Neuron (in vitro differentiated cells): Measurements from ENCODE around the gene ZNF77.
A peak's percentile ranks its signal among the peaks of the same experiment; 100 is the strongest.
"Not testable (repeated sequence)": the region's sequence is repeated elsewhere in the genome, so short reads cannot be mapped to it uniquely, and the experiment has no call there.

ENCODE experiments used
- H2AFZ ChIP-seq: one replicate; pipeline ENCODE4 v1.6.1; 2013; ENCODE audit warnings: low read depth, mild to moderate bottlenecking, inconsistent platforms, low read length, moderate library complexity
- H3K27me3 ChIP-seq: one replicate; pipeline ENCODE4 v1.6.1; 2013; ENCODE audit warnings: low read length; ENCODE audit not compliant: insufficient read depth
- H3K36me3 ChIP-seq: one replicate; pipeline ENCODE4 v1.6.1; 2013; ENCODE audit warnings: low read length; ENCODE audit not compliant: insufficient read depth
- H3K4me1 ChIP-seq: one replicate; pipeline ENCODE4 v1.6.1; 2013; ENCODE audit warnings: low read length; ENCODE audit not compliant: insufficient read depth
- H3K4me3 ChIP-seq: 2 replicates; pipeline ENCODE4 v1.5.1; 2013; ENCODE audit warnings: mild to moderate bottlenecking, low read length, moderate library complexity
- H3K9me3 ChIP-seq: one replicate; pipeline ENCODE4 v1.6.1; 2013; ENCODE audit warnings: low read length

The ZNF77 gene

DNA sequence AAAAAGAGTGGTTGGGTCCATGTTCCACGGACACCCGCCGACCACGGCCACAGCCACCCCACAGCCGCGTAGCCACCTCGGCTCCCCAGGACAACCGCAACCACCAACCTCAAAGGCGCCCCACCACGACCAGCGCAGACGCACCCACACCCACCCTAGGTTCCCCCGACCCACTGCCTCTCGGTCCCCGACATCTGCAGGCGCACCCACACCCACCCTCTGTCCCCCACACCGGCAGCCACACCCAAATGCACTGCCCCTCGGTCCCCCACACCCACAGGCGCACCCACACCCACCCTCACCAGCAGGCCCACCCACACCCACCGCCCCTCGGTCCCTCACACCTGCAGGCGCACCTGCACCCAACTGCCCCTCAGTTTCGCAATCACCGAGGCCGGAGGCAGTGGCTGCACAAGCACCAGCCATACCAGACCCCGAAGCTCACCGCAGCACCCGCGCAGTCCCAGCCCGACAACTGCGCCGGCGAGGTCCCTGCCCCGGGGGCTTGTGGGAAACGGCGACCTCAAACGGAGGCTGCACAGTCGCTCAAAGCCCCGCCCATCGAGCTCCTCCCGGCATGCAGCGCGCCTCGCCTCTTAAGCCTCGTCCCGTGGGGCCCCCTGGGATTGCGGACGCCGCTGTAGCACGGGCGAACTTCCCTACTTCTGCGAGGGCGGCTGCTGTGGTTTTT is 18.3 kb downstream of the ZNF77 start:
- H3K4me1 ChIP-seq = no peaks in the 10 kb centered on the region
- H3K36me3 ChIP-seq = peaks cover 3% of the 10 kb centered on the region

DNA sequence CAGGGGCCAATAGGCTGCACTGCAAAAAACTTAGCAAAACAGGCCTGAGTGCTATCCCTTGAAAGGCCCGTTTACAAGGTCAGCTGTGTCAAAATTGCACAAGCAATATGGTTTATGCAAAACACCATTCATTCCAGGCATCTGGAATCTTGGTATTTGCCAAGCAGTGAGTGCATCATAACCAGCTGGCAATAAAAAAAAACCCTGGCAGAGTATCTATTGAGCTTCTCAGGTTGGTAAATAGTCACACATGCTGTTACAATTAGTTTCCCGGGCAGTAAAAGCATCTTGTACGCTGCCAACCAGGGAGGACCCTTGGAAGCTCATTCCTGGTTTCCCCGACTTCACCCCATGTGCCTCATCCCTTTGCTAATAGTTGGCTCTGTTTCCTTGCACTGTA is 21.3 kb downstream of the ZNF77 start:
- no peaks in the 10 kb centered on the region for H3K27me3 ChIP-seq
- no peak overlapping the region for H2AFZ ChIP-seq

More for the DNA sequence above, 18.3 kb downstream of the ZNF77 start:
- H3K9me3 ChIP-seq = peaks cover 14% of the 10 kb centered on the region
- no peaks in the 10 kb centered on the region for H3K27me3 ChIP-seq
- no peak overlapping the region for H3K4me3 ChIP-seq
- H2AFZ ChIP-seq = no peak overlapping the region

DNA sequence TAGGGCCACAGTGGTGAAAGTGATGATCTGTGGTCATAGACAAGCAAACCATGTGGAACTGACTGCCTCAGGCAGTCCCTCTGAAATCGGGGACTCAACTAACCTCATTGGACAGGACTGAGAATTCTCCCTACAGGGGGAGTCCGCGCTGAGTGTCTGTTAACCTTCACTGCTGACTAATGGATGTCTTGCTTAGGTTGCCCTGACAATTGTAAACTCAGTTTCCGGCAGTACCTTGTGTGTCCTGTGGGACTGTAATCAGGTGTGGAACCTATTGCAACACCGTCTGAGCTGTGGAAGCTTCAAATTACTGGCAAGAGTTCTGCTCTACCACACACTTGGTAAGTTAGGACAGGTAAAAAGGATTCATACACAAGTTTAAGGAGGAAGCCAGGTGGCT is 21.8 kb downstream of the ZNF77 start:
- Histone ChIP-seq H3K36me3 (peaks cover 14% of the 10 kb centered on the region), H2AFZ (no peak overlapping the region), H3K27me3 (no peaks in the 10 kb centered on the region), H3K9me3 (peaks cover 18% of the 10 kb centered on the region), H3K4me3 (no peak overlapping the region), H3K4me1 (no peaks in the 10 kb centered on the region)

More for the DNA sequence above, 21.3 kb downstream of the ZNF77 start:
- Histone ChIP-seq H3K9me3 (peaks cover 17% of the 10 kb centered on the region), H3K36me3 (peaks cover 10% of the 10 kb centered on the region), H3K4me3 (no peak overlapping the region), H3K4me1 (no peaks in the 10 kb centered on the region)

DNA sequence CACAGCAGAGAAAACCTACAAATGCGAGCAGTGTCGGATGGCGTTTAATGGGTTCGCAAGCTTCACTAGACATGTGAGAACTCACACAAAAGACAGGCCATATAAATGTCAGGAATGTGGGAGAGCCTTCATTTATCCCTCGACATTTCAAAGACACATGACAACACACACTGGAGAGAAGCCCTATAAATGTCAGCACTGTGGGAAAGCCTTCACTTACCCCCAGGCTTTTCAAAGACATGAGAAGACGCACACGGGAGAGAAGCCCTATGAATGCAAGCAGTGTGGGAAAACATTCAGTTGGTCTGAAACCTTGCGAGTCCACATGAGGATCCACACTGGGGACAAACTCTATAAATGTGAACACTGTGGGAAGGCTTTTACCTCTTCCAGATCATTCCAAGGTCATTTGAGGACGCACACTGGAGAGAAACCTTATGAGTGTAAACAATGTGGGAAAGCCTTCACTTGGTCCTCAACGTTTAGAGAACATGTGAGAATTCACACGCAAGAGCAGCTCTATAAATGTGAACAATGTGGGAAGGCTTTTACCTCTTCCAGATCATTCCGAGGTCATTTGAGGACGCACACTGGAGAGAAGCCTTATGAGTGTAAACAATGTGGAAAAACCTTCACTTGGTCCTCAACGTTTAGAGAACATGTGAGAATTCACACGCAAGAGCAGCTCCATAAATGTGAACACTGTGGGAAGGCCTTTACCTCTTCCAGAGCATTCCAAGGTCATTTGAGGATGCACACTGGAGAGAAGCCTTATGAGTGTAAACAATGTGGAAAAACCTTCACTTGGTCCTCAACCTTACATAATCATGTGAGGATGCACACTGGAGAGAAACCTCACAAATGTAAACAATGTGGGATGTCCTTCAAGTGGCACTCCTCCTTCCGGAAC is 27.2 kb downstream of the ZNF77 start:
- Histone ChIP-seq H3K9me3 (peaks cover 27% of the 10 kb centered on the region), H3K27me3 (no peaks in the 10 kb centered on the region), H2AFZ (no peak overlapping the region), H3K4me3 (no peak overlapping the region), H3K4me1 (peaks cover 21% of the 10 kb centered on the region), H3K36me3 (peaks cover 32% of the 10 kb centered on the region)

DNA sequence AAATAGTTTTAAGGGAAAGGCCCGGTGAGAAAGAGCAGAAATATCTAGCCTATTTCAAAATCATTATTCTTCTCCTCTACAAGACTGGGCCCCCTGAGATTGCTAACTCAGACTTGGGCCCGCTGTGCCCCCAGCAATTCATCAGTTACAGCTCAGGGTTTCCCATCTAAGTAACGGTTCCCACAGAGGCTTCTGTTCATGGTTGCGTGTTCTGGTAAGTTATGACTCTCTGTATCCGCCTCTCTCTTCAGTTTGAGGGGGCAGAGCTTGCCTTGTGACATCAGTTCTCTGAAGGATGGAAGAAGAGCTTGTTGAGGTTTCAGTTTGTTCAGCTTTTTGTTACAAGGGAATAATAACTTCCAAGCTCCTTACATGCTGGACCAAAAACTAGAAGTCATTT is 32.5 kb downstream of the ZNF77 start:
- H3K4me3 ChIP-seq = no peak overlapping the region
- H3K9me3 ChIP-seq = peaks cover 16% of the 10 kb centered on the region
- H3K27me3 ChIP-seq = no peaks in the 10 kb centered on the region
- peaks cover 21% of the 10 kb centered on the region for H3K4me1 ChIP-seq
- H2AFZ ChIP-seq = no peak overlapping the region
- H3K36me3 ChIP-seq = peaks cover 11% of the 10 kb centered on the region

DNA sequence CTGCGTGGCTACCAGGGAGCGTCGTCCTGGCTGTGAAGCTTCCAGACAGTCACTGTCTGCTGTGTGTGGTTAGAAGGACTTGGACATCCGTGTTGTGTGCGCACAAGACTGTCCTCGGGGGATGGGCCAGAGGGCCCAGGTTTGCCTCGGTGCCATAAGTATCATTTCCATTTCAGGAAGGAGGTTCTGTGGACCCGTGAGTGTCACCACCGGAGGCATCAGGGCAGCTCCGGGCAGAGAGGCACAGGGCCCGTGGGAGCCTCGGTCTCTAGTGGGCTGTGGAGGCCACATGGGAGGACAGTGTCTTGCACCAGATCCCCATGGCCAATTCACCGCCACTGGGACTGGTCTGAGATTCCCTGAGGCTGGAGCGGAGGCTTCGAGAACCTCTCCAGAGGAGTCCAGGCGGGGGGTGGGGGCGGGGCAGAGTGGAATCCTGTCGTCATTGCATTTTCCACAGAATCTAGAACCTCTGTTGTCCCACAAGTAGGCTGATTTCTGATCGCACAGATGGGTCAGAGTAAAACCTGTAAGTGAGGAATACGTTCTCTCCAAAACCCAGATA is 38.1 kb downstream of the ZNF77 start:
- peaks cover under 1% of the 10 kb centered on the region for H3K9me3 ChIP-seq
- H3K36me3 ChIP-seq = no peaks in the 10 kb centered on the region
- H2AFZ ChIP-seq = no peak overlapping the region
- H3K27me3 ChIP-seq = no peaks in the 10 kb centered on the region
- H3K4me1 ChIP-seq = no peaks in the 10 kb centered on the region
- H3K4me3 ChIP-seq = no peak overlapping the region

DNA sequence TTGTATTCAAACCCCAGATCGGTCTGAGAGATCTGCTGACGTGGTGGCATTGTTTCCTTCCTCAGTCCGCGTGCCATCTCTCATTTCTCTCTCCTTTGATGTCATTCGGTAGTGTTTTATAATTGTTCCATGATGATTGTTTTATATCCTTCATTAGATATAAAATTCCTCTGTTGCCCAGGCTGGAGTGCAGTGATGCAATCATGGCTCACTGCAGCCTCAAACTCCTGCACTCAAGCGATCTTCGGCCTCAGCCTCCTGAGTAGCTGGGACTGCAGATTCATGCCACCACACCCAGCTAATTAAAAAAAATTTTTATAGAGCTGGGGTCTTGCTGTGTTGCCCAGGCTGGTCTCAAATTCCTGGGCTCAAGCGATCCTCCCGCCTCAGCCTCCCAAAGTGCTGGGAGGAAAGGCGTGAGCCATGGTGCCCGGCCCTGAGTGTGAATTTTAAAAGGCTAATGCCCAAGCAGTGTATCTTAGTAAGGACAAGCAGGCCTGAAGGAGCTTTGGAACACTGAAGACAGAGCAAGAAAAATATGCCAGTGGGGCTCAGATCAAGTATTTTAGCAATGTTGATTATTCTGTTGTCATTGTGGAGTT is 38.8 kb downstream of the ZNF77 start:
- Histone ChIP-seq H3K9me3 (no peaks in the 10 kb centered on the region), H3K36me3 (no peaks in the 10 kb centered on the region), H3K27me3 (no peaks in the 10 kb centered on the region), H3K4me1 (no peaks in the 10 kb centered on the region), H3K4me3 (no peak overlapping the region), H2AFZ (no peak overlapping the region)

DNA sequence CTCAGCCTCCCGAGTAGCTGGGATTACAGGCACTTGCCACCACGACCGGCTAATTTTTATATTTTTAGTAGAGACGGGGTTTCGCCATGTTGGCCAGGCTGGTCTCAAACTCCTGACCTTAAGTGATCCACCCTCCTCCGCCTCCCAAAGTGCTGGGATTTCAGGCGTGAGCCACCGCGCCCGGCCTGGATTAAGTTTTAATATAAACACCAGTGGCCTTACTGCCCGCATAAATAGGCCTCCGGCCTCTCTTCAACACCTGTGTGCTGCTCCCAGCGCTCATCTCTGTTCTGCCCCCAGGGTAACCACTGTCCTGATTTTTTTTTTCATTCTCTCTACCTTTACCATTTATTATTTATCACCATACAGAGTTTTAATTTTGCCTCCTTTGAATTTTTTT is 41.4 kb downstream of the ZNF77 start:
- not testable (repeated sequence) for H3K4me1 ChIP-seq, H2AFZ ChIP-seq, H3K27me3 ChIP-seq, H3K4me3 ChIP-seq, H3K9me3 ChIP-seq, H3K36me3 ChIP-seq

DNA sequence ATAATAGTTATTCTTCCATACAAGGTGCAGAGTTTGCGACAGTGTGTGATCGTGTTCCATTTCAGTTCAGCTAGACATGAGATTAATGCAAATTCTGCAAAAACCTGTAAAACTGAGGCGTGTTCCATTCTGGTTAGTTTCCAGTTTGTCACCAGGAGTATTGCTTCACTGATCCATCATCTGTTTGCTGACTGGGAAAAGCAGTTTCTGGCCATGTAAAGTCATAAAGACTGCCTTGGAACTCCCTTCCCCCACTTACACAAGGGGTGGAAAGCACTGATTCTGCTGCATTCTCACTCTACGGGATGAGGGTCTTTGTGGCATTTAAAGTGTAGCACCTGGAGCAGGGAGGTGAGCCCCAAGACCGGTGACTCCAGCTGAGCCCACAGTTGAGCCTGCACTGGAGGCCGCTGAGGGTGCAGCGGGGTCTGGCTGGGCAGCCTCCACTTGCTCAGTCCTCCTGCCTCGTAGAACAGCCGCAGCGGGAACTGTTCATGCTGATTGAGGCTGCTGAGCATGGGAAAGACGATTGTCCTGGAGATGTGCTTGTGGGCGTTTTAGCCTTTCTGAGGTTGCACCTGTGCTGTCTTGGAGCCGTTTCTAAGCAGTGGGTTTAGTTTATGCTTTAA is 42.1 kb downstream of the ZNF77 start:
- Histone ChIP-seq H3K4me1 (no peaks in the 10 kb centered on the region), H2AFZ (no peak overlapping the region), H3K4me3 (no peak overlapping the region)

DNA sequence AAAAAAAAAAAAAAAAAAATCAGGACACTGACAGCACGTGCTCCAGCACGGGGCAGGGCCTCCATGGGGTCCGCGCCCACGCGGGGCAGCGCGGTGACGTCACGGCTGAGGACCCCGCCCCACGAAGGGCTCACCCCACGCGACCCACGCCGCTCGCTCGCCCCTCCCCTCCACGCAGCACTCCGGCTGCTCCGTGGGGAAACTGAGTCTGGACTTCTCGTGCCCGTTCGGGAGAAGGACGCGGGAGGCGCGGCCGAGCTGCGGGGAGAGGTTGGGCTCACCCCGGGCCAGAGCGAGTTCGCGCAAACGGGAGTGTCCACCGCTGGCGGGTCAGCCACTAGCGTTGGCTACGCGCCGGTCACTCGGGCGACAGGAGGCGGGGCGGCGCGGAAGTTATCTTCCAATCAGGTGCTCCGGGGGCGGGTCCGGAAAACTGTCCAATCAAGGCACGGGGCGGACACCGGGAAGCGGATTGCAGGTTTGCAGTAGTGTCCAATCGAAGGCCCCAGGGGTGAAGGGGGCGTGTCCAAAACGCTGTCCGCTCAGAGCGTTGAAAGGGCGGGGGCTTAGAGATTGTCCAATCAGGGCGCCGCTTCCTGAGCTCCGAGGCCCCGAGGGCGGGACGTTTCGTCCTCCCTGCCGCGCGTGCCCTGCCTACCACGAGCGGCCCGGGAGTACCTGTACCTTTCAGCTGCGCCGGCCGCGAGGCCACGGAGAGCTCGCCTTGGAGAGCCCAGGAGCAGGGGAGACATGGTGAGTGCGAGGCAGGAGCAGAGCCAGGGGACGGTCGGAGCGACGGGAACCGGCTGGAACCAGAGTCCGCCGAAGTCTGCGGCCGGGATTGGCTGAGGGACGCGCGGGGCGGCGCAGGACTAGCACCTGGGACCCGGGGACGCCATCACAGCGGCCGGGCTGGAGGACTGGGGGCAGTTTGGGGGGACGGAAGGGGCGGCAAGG is 44.2 kb downstream of the ZNF77 start, which contains the start of gene ZNF57:
Gene ZNF57, plus strand, starts transcription at position 633 of the 957 bp plus-strand sequence. Its CDS starts 118 bp downstream, at position 751.
- H2AFZ ChIP-seq = peak within 1 kb of the TSS; percentile 88
- H3K27me3 ChIP-seq = no peaks in the 10 kb centered on the region
- H3K9me3 ChIP-seq = peaks cover 5% of the 10 kb centered on the region

More for the DNA sequence above, 42.1 kb downstream of the ZNF77 start:
- Histone ChIP-seq H3K27me3 (no peaks in the 10 kb centered on the region), H3K36me3 (no peaks in the 10 kb centered on the region), H3K9me3 (no peaks in the 10 kb centered on the region)

DNA sequence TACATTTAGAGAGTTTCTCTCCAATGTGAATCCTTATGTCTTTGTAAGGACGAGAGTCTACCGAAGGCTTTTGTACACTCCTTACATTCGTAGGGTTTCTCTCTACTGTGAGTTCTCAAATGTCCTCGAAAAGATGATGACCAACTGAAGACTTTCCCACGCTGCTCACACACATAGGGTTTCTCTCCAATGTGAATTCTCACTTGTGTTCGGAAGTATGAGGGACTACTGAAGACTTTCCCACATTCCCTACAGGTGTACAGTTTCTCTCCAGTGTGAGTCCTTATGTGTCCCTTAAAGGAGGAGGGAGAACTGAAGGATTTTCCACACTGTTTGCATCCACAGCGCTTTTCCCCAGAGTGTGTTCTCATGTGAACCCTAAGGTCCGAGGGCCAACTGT is 48.1 kb downstream of the ZNF77 start:
- Histone ChIP-seq H3K4me3 (no peak overlapping the region), H3K27me3 (no peaks in the 10 kb centered on the region), H3K36me3 (no peaks in the 10 kb centered on the region), H2AFZ (no peak overlapping the region), H3K4me1 (no peaks in the 10 kb centered on the region), H3K9me3 (peaks cover 5% of the 10 kb centered on the region)

More for the DNA sequence above, 44.2 kb downstream of the ZNF77 start, which contains the start of gene ZNF57:
- Histone ChIP-seq H3K36me3 (no peaks in the 10 kb centered on the region), H3K4me1 (no peaks in the 10 kb centered on the region), H3K4me3 (peak within 1 kb of the TSS; percentile 92)

DNA sequence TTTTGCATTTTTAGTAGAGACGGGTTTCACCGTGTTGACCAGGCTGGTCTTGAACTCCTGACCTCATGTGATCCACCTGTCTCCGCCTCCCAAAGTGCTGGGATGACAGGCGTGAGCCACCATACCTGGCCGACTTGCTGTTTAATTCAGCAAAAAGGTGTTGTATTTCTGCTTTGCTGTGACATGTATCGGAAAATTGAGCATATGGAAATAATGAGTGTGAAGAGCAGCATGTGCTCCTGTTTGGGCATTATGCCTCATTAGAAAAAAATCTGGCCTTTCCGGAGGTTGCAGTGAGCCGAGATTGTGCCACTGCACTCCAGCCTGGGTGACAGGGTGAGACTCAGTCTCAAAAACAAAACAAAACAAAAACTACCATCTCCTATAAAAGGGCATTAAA is 54.2 kb downstream of the ZNF77 start:
- H3K4me3 ChIP-seq, H3K9me3 ChIP-seq, H3K36me3 ChIP-seq, H3K4me1 ChIP-seq, H3K27me3 ChIP-seq, H2AFZ ChIP-seq: not testable (repeated sequence)
